Upper lobe of left lung (tissue), 4 donors: Measurements from ENCODE around the gene PFN1.

Experiments
- EP300 ChIP-seq, 4 donors: sonication (generic); formaldehyde crosslinking; IDR thresholded peaks; one replicate each; pipeline ENCODE4 v1.5.1; 2017; ENCODE audit warnings: antibody characterized with exemption in 4 of 4, control low read depth in 2 of 4
- POLR2A ChIP-seq, 4 donors: fragments of 450-650 bp; IDR thresholded peaks; one replicate each; pipeline ENCODE4 v1.5.1; 2016 to 2017; ENCODE audit warnings: antibody characterized with exemption in 4 of 4, mild to moderate bottlenecking in 2 of 4
- POLR2AphosphoS5 ChIP-seq, 2 donors: sonication (generic); formaldehyde crosslinking; IDR thresholded peaks; one replicate each; pipeline ENCODE4 v1.5.1; 2017; ENCODE audit warnings: antibody characterized with exemption in 2 of 2
- TF ChIP-seq, protein P1 (sequence below), 6 experiments: fragments of 450-650 bp in 4 of 6; fragments of 200-600 bp in 2 of 6; sonication (generic) in 2 of 6; IDR thresholded peaks; one replicate each; pipeline ENCODE4 v1.5.1; 2016 to 2019; ENCODE audit warnings: antibody characterized with exemption in 6 of 6

DNA sequence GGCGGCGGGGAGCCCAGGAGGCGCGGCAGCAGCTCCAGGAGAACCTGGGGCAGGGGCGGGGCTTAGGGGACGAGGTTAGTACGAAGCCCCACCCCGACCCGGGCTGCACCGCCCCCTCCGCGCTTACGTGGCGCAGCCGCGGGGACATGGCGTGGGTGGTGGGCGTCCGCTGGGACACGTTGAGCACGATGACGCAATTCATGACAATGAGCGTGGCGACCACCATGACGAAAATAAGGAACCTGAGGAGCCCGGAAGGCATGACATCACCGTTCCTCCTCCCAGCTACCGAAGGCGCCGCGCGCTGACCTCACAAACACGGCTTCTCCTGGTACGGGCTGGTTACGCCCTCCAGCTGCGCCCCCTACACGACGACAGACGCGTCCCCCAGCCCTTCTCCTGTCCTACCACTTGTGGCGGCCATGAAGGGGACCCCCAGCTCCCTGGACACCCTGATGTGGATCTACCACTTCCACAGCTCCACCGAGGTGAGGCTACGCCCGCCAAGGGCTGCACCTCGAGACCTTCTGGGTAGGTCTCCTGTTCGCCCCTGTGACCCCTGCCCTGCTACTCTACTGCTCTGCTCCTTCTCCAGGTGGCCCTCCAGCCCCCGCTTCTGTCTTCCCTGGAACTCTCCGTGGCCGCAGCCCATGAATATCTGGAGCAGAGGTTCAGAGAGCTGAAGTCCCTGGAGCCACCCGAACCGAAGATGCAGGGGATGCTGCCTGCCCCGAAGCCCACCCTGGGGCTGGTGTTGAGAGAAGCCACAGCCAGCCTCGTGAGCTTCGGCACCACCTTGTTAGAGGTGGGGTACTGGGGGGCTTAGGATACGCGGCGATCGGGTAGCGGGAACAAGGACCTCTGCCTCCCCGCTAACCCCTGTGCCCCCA lies 48.7 kb downstream of the PFN1 start, which contains the start of gene C17orf107:
- peak in 1 of 4 donors; percentile 38 for TF ChIP-seq POLR2A (IDR thresholded peaks at IDR 0.05)
- TF ChIP-seq, protein P1, sequence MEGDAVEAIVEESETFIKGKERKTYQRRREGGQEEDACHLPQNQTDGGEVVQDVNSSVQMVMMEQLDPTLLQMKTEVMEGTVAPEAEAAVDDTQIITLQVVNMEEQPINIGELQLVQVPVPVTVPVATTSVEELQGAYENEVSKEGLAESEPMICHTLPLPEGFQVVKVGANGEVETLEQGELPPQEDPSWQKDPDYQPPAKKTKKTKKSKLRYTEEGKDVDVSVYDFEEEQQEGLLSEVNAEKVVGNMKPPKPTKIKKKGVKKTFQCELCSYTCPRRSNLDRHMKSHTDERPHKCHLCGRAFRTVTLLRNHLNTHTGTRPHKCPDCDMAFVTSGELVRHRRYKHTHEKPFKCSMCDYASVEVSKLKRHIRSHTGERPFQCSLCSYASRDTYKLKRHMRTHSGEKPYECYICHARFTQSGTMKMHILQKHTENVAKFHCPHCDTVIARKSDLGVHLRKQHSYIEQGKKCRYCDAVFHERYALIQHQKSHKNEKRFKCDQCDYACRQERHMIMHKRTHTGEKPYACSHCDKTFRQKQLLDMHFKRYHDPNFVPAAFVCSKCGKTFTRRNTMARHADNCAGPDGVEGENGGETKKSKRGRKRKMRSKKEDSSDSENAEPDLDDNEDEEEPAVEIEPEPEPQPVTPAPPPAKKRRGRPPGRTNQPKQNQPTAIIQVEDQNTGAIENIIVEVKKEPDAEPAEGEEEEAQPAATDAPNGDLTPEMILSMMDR (IDR thresholded peaks at IDR 0.05) = peak in 1 of 6 experiments; percentile 6
- TF ChIP-seq POLR2AphosphoS5 (IDR thresholded peaks at IDR 0.05) = peak; percentile 53 to 65
- peak in 1 of 4 donors; percentile 83 for TF ChIP-seq EP300 (IDR thresholded peaks at IDR 0.05)
